Prostate gland (tissue), 2 donors: Measurements from ENCODE around the gene KDM8.

ENCODE experiments used
- POLR2AphosphoS5 ChIP-seq: sonication (generic); formaldehyde crosslinking; IDR thresholded peaks from one replicate; pipeline ENCODE4 v1.6.1; 2017; ENCODE audit warnings: antibody characterized with exemption
- TF ChIP-seq, protein P1 (sequence below), 4 experiments: fragments of 200-600 bp in 2 of 4; fragments of 450-650 bp in 2 of 4; sonication (generic) in 2 of 4; IDR thresholded peaks; 1 replicate in 3 of 4; 2 replicates in 1 of 4; pipeline ENCODE4 v1.5.1; 2016 to 2019; ENCODE audit warnings: antibody characterized with exemption in 4 of 4, mild to moderate bottlenecking in 2 of 4, moderate library complexity in 2 of 4

DNA sequence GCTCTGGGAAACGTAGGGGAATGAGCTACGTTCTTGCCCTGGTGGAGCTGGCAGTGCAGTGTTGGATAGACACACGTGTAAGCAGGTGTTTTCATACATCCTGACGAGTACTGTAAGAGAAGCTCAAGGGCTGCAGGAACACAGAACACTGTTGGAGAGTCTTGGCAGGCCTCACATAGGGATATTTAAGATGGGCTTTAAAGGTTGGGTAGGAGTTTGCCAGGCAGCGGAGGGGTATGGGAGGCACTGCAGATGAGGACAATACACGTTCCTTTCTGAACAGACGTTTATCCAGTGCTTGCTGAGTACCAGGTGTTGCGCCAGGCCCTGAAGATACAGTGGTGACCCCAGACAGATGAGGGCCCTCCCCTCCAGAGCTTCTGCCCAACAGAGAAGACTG lies 6.3 kb downstream of the KDM8 start:
- no peak for TF ChIP-seq POLR2AphosphoS5
- TF ChIP-seq, protein P1, sequence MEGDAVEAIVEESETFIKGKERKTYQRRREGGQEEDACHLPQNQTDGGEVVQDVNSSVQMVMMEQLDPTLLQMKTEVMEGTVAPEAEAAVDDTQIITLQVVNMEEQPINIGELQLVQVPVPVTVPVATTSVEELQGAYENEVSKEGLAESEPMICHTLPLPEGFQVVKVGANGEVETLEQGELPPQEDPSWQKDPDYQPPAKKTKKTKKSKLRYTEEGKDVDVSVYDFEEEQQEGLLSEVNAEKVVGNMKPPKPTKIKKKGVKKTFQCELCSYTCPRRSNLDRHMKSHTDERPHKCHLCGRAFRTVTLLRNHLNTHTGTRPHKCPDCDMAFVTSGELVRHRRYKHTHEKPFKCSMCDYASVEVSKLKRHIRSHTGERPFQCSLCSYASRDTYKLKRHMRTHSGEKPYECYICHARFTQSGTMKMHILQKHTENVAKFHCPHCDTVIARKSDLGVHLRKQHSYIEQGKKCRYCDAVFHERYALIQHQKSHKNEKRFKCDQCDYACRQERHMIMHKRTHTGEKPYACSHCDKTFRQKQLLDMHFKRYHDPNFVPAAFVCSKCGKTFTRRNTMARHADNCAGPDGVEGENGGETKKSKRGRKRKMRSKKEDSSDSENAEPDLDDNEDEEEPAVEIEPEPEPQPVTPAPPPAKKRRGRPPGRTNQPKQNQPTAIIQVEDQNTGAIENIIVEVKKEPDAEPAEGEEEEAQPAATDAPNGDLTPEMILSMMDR (IDR thresholded peaks at IDR 0.05): no peak
